Neural progenitor cell (in vitro differentiated cells): ENCODE measurements around the gene KCTD16. TPM values are rescaled to one million over a fixed set of nuclear protein-coding genes. Genes with fewer than 3 reads are reported as not detected.

ENCODE experiments used
- DNase-seq: peaks from one replicate; pipeline ENCODE4 v3.0.0-alpha.2; 2016; ENCODE audit warnings: low spot score
- H2AFZ ChIP-seq: fragments of 200-600 bp; sonication (generic); replicated peaks from 2 replicates; pipeline ENCODE4 v1.6.1; 2016; ENCODE audit warnings: antibody characterized with exemption
- H3F3A ChIP-seq: fragments of 200-600 bp; sonication (generic); 2 replicates; pipeline ENCODE4 v1.6.1; 2016; ENCODE audit warnings: antibody characterized with exemption, low read depth
- H3K27ac ChIP-seq: fragments of 200-600 bp; sonication (generic); 2 replicates; pipeline ENCODE4 v1.5.1; 2016; ENCODE audit warnings: mild to moderate bottlenecking
- H3K27me3 ChIP-seq: fragments of 200-600 bp; sonication (generic); 2 replicates; pipeline ENCODE4 v1.6.1; 2016; ENCODE audit warnings: mild to moderate bottlenecking, moderate library complexity
- H3K36me3 ChIP-seq: fragments of 200-600 bp; sonication (generic); 2 replicates; pipeline ENCODE4 v1.5.1; 2016
- H3K4me1 ChIP-seq: fragments of 200-600 bp; sonication (generic); 2 replicates; pipeline ENCODE4 v1.6.1; 2016; ENCODE audit warnings: mixed run types
- H3K4me2 ChIP-seq: fragments of 200-600 bp; sonication (generic); 2 replicates; pipeline ENCODE4 v1.6.1; 2016
- H3K4me3 ChIP-seq: fragments of 200-600 bp; sonication (generic); 2 replicates; pipeline ENCODE4 v1.5.1; 2016
- H3K79me2 ChIP-seq: fragments of 200-600 bp; sonication (generic); 2 replicates; pipeline ENCODE4 v1.6.1; 2016; ENCODE audit warnings: low read depth
- H3K9ac ChIP-seq: fragments of 200-600 bp; sonication (generic); 2 replicates; pipeline ENCODE4 v1.6.1; 2016
- H3K9me3 ChIP-seq: fragments of 200-600 bp; sonication (generic); 2 replicates; pipeline ENCODE4 v1.5.1; 2016; ENCODE audit warnings: low read depth
- H4K20me1 ChIP-seq: fragments of 200-600 bp; sonication (generic); 2 replicates; pipeline ENCODE4 v1.6.1; 2016; ENCODE audit warnings: low read depth
- H3K27ac Mint-ChIP-seq: 3 replicates; pipeline ENCODE4 v1.8.0; 2021; ENCODE audit warnings: mixed read lengths
- H3K27me3 Mint-ChIP-seq: 2 replicates; pipeline ENCODE4 v1.8.0; 2022; ENCODE audit warnings: low read depth, mild to moderate bottlenecking, inconsistent platforms, moderate library complexity, mixed read lengths; ENCODE audit not compliant: insufficient read depth
- H3K36me3 Mint-ChIP-seq: 3 replicates; pipeline ENCODE4 v1.8.0; 2021; ENCODE audit warnings: mixed read lengths
- H3K4me1 Mint-ChIP-seq: 3 replicates; pipeline ENCODE4 v1.8.0; 2021; ENCODE audit warnings: mixed read lengths
- H3K4me3 Mint-ChIP-seq: 3 replicates; pipeline ENCODE4 v1.8.0; 2021; ENCODE audit warnings: mild to moderate bottlenecking, moderate library complexity, mixed read lengths
- H3K9me3 Mint-ChIP-seq: 3 replicates; pipeline ENCODE4 v1.8.0; 2020; ENCODE audit warnings: mixed read lengths
- EZH2 ChIP-seq: fragments of 200-600 bp; sonication (generic); IDR thresholded peaks from 2 replicates; pipeline ENCODE4 v1.6.1; 2017; ENCODE audit warnings: antibody characterized with exemption, mild to moderate bottlenecking, moderate library complexity
- EZH2phosphoT487 ChIP-seq: fragments of 200-600 bp; sonication (generic); IDR thresholded peaks from 2 replicates; pipeline ENCODE4 v1.6.1; 2017; ENCODE audit warnings: antibody characterized with exemption
- total RNA-seq: library from RNA; depleted of rRNA; stranded (reverse); fragments of >200 nt; gene quantifications from 2 replicates; pipeline ENCODE4 v1.2.3, GENCODE V29; 2015; ENCODE audit warnings: low replicate concordance
- TF ChIP-seq, protein P1 (sequence below): fragments of 200-600 bp; sonication (generic); IDR thresholded peaks from 2 replicates; pipeline ENCODE4 v1.5.1; 2017; ENCODE audit warnings: antibody characterized with exemption, mild to moderate bottlenecking

The KCTD16 gene
- total RNA-seq, 1 donor from 2014 or later = 1.6 TPM

- no peak overlapping the region for H3K27ac ChIP-seq
- no peak overlapping the region for H2AFZ ChIP-seq
- Mint-ChIP-seq H3K9me3 (no peaks in the 10 kb centered on the region), H3K36me3 (no peaks in the 10 kb centered on the region), H3K4me3 (no peak overlapping the region), H3K4me1 (peaks cover 8% of the 10 kb centered on the region), H3K27ac (no peak overlapping the region), H3K27me3 (peaks cover 2% of the 10 kb centered on the region)
- H4K20me1 ChIP-seq = no peaks in the 10 kb centered on the region
- no peaks in the 10 kb centered on the region for H3K4me1 ChIP-seq
- TF ChIP-seq EZH2phosphoT487 = no peak
- no peak for TF ChIP-seq EZH2
- TF ChIP-seq, protein P1, sequence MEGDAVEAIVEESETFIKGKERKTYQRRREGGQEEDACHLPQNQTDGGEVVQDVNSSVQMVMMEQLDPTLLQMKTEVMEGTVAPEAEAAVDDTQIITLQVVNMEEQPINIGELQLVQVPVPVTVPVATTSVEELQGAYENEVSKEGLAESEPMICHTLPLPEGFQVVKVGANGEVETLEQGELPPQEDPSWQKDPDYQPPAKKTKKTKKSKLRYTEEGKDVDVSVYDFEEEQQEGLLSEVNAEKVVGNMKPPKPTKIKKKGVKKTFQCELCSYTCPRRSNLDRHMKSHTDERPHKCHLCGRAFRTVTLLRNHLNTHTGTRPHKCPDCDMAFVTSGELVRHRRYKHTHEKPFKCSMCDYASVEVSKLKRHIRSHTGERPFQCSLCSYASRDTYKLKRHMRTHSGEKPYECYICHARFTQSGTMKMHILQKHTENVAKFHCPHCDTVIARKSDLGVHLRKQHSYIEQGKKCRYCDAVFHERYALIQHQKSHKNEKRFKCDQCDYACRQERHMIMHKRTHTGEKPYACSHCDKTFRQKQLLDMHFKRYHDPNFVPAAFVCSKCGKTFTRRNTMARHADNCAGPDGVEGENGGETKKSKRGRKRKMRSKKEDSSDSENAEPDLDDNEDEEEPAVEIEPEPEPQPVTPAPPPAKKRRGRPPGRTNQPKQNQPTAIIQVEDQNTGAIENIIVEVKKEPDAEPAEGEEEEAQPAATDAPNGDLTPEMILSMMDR = no peak
- no peaks in the 10 kb centered on the region for H3K36me3 ChIP-seq
- H3K4me2 ChIP-seq = no peak overlapping the region
- H3K9ac ChIP-seq = no peak overlapping the region
- no peaks in the 10 kb centered on the region for H3K9me3 ChIP-seq
- no peak overlapping the region for H3K4me3 ChIP-seq
- H3K79me2 ChIP-seq = no peaks in the 10 kb centered on the region
- no peaks in the 10 kb centered on the region for H3F3A ChIP-seq
- DNase-seq = no peak
- H3K27me3 ChIP-seq = no peaks in the 10 kb centered on the region
Measured at GRCh38 chr5:144318011-144318410, 147.3 kb downstream of the KCTD16 start.

DNA sequence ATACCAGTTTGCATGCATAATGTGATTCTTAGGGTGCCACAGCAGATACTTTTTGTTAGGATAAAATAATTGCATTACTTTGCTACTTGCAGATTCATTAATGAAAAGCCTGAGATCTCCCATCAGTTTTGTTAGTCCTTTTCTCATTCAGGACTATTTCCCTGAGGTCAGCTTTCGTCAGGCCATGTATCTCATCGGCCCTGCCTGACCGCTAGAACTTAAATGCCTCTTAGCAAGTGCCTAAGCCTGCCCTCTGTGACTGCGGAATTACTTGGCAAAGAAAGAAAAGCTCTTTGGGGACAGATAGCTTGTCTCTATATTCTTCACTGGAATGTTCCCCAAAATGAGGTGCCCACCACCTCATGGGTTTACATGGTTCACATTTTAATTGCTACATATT, 147.8 kb downstream of the KCTD16 start:
- peak; percentile 46 for DNase-seq
- H3K9ac ChIP-seq = no peak overlapping the region

GRCh38 chr5:144323181-144323580, 152.5 kb downstream of the KCTD16 start:
- H3F3A ChIP-seq = no peaks in the 10 kb centered on the region
- Mint-ChIP-seq H3K4me3 (no peak overlapping the region), H3K36me3 (no peaks in the 10 kb centered on the region), H3K9me3 (no peaks in the 10 kb centered on the region), H3K27ac (no peak overlapping the region), H3K4me1 (peaks cover 9% of the 10 kb centered on the region), H3K27me3 (no peaks in the 10 kb centered on the region)
- no peak overlapping the region for H3K9ac ChIP-seq
- H3K9me3 ChIP-seq = no peaks in the 10 kb centered on the region
- H3K27me3 ChIP-seq = no peaks in the 10 kb centered on the region
- H3K4me2 ChIP-seq = no peak overlapping the region
- no peaks in the 10 kb centered on the region for H3K4me1 ChIP-seq
- H3K4me3 ChIP-seq = no peak overlapping the region
- H2AFZ ChIP-seq = no peak overlapping the region
- no peaks in the 10 kb centered on the region for H3K36me3 ChIP-seq
- H3K79me2 ChIP-seq = no peaks in the 10 kb centered on the region
- TF ChIP-seq EZH2 (no peak), EZH2phosphoT487 (no peak)
- TF ChIP-seq, protein P1 = no peak
- no peaks in the 10 kb centered on the region for H4K20me1 ChIP-seq
- DNase-seq = no peak
- no peak overlapping the region for H3K27ac ChIP-seq

More for the DNA sequence above, 147.8 kb downstream of the KCTD16 start:
- H3K4me2 ChIP-seq = no peak overlapping the region
- no peaks in the 10 kb centered on the region for H3K9me3 ChIP-seq
- H3K27me3 ChIP-seq = no peaks in the 10 kb centered on the region
- H3K36me3 ChIP-seq = no peaks in the 10 kb centered on the region
- Mint-ChIP-seq H3K4me1 (peaks cover 8% of the 10 kb centered on the region), H3K27me3 (peaks cover 2% of the 10 kb centered on the region), H3K27ac (no peak overlapping the region), H3K9me3 (no peaks in the 10 kb centered on the region), H3K4me3 (no peak overlapping the region), H3K36me3 (no peaks in the 10 kb centered on the region)
- H3F3A ChIP-seq = no peaks in the 10 kb centered on the region
- H4K20me1 ChIP-seq = no peaks in the 10 kb centered on the region
- H3K4me1 ChIP-seq = no peaks in the 10 kb centered on the region
- no peak overlapping the region for H3K4me3 ChIP-seq
- H3K27ac ChIP-seq = no peak overlapping the region
- no peak overlapping the region for H2AFZ ChIP-seq
- no peaks in the 10 kb centered on the region for H3K79me2 ChIP-seq
- TF ChIP-seq EZH2phosphoT487 = no peak
- TF ChIP-seq, protein P1 = no peak
- TF ChIP-seq EZH2 = no peak
